NT2/D1 (cell line): Measurements from ENCODE around the gene TNFRSF13B.
"Not testable (repeated sequence)": the region's sequence is repeated elsewhere in the genome, so short reads cannot be mapped to it uniquely, and the experiment has no call there.

Experiments
- DNase-seq: peaks from one replicate; pipeline ENCODE4 v3.0.0-alpha.2; 2011; ENCODE audit warnings: low read depth, low spot score
- H3K27me3 ChIP-seq: 2 replicates; pipeline ENCODE4 v1.6.0; 2011; ENCODE audit warnings: mild to moderate bottlenecking; ENCODE audit not compliant: insufficient read length, insufficient read depth
- H3K36me3 ChIP-seq: 2 replicates; pipeline ENCODE4 v1.6.1; 2011; ENCODE audit warnings: mild to moderate bottlenecking, low read length, mixed read lengths; ENCODE audit not compliant: insufficient read depth, insufficient read length
- H3K4me1 ChIP-seq: 2 replicates; pipeline ENCODE4 v1.5.1; 2011; ENCODE audit not compliant: insufficient read depth, insufficient read length
- H3K4me3 ChIP-seq: 2 replicates; pipeline ENCODE4 v1.5.1; 2011; ENCODE audit warnings: low read depth; ENCODE audit not compliant: insufficient read length
- H3K9ac ChIP-seq: 2 replicates; pipeline ENCODE4 v1.6.0; 2011; ENCODE audit warnings: low read depth; ENCODE audit not compliant: insufficient read length
- H3K9me3 ChIP-seq: 2 replicates; pipeline ENCODE4 v1.5.1; 2011; ENCODE audit warnings: mild to moderate bottlenecking, low read length; ENCODE audit not compliant: insufficient read depth
- SUZ12 ChIP-seq: IDR thresholded peaks from 2 replicates; pipeline ENCODE4 v1.6.1; 2011; ENCODE audit not compliant: insufficient read length, insufficient read depth; ENCODE audit errors: extremely low read depth
- YY1 ChIP-seq: IDR thresholded peaks from 2 replicates; pipeline ENCODE4 v1.6.1; 2011; ENCODE audit not compliant: insufficient read length, insufficient read depth
- ZNF274 ChIP-seq: IDR thresholded peaks from 2 replicates; pipeline ENCODE4 v1.6.1; 2011; ENCODE audit warnings: mild to moderate bottlenecking, low read depth, low read length

TNFRSF13B gene

DNA sequence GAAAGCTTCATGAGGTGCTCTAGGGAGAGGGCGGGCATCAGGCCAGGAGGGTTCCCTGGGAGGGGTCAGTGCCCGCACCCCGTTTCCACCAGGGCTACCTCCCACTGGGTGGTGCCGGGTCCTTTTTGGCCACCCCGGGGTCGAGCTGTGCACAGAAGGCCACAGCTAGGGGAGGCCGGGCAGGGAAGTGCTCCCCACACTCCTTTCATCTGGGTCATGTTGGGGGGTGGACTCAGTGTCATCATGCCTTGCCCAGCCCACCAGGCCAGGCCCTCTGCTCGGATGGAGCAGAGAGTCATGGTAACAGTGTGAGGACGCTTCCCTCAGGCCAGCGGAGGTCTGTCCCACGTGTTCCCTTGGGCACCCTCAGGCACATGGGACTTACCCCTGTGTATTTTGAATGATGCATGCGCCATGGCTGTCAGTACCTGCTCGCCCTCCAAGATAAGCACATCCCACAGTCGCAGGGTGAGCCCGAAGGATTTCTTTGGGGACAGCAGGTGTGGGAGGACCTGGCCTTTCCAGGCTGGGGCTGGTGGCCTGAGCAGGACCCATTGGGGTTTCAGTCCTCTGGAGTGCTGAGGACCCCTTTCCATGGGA lies 46.4 kb downstream of the TNFRSF13B start:
- TF ChIP-seq SUZ12 (no peak), ZNF274 (no peak), YY1 (no peak)
- Histone ChIP-seq H3K9ac (no peak overlapping the region), H3K9me3 (no peaks in the 10 kb centered on the region), H3K36me3 (no peaks in the 10 kb centered on the region), H3K27me3 (no peaks in the 10 kb centered on the region), H3K4me3 (no peak overlapping the region), H3K4me1 (no peaks in the 10 kb centered on the region)
- no peak for DNase-seq

DNA sequence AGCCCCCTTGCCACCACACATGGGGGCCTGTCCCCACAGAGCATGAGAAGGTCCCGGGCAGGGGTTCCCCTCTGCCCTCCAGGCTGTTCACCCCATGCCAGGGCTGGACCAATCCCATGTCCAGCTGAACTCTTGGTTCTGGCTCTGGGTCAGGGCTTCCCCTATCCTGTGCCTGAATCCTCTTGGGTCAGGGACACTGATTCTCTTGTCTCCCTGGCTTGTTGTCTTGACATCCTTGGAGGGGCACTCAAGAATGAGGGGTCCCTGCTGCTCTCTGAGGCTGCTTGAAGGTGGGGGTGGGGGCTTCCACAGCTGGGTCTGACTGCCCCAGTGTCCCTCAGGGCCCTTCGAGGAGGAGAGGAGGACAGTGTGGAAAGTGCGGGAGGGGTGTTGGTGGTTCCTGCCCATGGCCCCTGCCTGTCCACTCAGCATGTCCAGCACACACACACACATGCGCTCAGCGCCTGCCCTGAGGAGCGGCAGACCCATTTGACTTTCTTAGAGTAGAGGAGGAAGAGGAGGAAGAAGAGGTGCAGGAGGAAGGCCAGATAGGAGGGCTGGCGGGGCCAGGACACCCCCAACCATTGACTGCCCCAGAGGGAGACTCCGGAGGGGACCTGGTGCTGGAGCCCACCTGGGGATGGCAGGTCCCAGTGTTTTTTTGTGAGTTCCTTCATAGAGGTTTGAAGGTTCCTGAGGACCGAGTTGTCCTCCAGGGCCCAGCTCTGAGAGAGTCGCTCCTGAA lies 47.0 kb downstream of the TNFRSF13B start:
- DNase-seq, result no peak

DNA sequence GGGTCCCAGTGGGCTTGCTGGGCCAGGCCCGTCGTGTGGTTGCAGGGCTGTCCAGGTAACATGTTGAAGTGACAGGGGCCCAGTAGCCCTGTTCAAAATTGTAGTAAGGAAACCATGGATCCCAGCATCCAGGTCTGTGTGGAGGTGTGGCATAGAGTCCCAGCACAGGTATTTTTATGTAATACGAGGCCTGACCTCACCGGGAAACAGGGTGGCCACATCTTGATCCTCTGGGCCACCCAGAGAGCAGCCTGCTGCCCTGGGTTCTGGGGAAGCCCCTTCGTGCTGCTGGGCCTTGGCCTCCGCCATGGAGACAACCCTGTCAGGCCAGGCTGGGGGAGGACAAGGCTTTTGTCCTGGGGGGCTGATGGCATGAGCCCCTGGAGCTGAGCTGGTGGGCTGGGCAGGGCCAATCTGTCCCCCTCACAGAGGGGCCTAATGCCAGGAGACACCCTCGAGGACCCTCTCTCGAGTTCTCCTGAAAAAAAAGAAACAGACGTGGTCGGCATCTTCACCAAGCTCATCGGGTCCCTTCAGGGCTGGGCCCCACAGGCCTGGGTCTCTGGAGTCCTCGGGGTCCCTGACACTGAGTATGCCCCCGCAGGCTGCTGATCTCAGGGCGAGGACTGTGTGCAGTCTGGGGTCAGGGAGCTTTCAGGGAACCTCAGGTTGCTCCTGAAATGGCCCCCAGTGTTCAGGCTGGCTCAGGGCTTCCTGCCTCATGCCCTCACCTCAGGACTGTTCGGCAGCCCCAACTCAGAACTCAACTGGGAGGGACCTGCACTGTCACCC lies 47.8 kb downstream of the TNFRSF13B start:
- no peak overlapping the region for H3K4me3 ChIP-seq
- DNase-seq, result no peak
- no peaks in the 10 kb centered on the region for H3K36me3 ChIP-seq
- H3K9me3 ChIP-seq, result no peaks in the 10 kb centered on the region
- peaks cover 5% of the 10 kb centered on the region for H3K4me1 ChIP-seq
- no peak overlapping the region for H3K9ac ChIP-seq
- TF ChIP-seq ZNF274 (no peak), YY1 (no peak), SUZ12 (no peak)
- no peaks in the 10 kb centered on the region for H3K27me3 ChIP-seq

More for the DNA sequence above, 47.0 kb downstream of the TNFRSF13B start:
- H3K36me3 ChIP-seq, result no peaks in the 10 kb centered on the region
- H3K4me1 ChIP-seq, result peaks cover 3% of the 10 kb centered on the region
- no peaks in the 10 kb centered on the region for H3K27me3 ChIP-seq
- no peak overlapping the region for H3K9ac ChIP-seq
- no peaks in the 10 kb centered on the region for H3K9me3 ChIP-seq
- no peak overlapping the region for H3K4me3 ChIP-seq
- no peak for TF ChIP-seq YY1
- TF ChIP-seq ZNF274, result no peak
- TF ChIP-seq SUZ12, result no peak

DNA sequence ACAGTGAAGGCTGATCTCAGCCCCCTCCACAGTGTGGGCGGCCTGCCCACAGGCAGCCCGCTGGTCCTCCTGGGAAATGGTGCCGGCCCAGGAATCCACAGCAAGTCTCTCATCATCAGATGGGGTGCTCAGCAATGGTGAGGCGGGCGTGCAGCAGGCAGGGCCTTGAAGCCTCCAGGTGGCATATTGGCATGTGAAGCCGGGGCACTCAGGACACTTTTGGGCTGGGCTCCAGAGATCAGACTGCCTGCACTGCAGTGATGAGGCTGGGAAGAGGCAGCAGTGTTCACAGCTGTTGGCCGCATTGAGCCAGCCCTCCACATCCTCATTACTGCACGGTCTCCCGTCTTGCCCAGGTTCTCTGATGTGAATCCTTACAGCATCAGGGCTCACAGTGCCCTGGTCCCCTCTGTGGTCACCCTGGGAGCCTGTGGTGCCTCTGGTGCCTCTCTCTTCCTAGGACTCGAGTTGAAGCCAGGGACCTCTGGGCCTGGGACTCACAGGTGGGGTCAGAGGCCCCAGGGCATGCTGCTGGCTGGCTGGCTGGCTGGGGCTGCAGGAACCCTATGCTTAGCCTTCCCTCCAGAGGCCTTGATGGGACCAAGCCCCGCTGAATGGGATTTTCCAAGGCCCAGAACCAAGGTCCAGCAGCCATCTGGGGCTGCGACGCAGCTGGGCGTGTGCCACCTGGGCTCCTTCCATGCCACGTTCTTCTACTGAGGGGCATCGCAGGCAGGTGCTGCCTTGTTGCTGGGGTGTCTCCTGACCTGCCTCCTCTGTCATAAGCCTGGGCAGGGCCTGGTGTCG lies 48.6 kb downstream of the TNFRSF13B start:
- Histone ChIP-seq H3K4me3 (no peak overlapping the region), H3K9me3 (no peaks in the 10 kb centered on the region), H3K27me3 (no peaks in the 10 kb centered on the region), H3K9ac (no peak overlapping the region), H3K4me1 (peaks cover 5% of the 10 kb centered on the region), H3K36me3 (no peaks in the 10 kb centered on the region)
- no peak for TF ChIP-seq SUZ12
- no peak for TF ChIP-seq YY1
- TF ChIP-seq ZNF274, result no peak
- DNase-seq, result no peak

DNA sequence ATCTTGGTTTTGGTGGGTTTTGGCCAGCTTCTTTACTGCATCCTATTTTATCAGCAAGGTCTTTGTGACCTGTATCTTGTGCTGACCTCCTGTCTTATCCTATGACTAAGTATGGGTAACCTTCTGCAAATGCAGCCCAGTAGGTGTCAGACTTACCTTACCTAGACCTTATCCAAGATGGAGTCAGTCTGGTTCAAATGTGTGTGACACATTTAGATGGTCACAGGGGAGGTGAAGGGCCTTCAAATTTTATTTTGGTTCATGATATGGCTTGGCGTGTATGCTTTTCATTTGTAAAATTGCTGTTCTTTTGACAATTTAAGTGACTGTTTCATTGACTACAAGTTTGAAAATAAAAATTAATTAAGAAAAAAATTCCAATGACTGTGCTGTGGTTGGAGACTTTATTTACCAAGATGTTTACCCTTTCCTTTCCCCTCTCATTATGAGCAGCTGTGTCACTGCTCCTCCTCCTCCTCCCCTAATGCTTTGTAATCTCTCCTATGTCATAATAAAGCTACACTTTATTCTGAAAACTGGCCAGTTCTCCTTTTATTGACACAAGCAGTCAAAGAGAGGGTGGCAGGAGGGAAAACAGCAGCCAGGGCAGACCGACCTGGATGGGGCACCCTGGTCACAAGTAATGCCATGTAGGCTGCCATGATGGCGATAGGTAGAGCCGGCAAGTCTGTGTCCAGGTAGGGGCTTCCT lies 49.4 kb downstream of the TNFRSF13B start:
- DNase-seq, result no peak
- Histone ChIP-seq H3K4me3 (no peak overlapping the region), H3K36me3 (no peaks in the 10 kb centered on the region), H3K9ac (no peak overlapping the region), H3K4me1 (peaks cover 5% of the 10 kb centered on the region), H3K9me3 (no peaks in the 10 kb centered on the region), H3K27me3 (no peaks in the 10 kb centered on the region)
- no peak for TF ChIP-seq YY1
- TF ChIP-seq SUZ12, result no peak
- TF ChIP-seq ZNF274, result no peak

DNA sequence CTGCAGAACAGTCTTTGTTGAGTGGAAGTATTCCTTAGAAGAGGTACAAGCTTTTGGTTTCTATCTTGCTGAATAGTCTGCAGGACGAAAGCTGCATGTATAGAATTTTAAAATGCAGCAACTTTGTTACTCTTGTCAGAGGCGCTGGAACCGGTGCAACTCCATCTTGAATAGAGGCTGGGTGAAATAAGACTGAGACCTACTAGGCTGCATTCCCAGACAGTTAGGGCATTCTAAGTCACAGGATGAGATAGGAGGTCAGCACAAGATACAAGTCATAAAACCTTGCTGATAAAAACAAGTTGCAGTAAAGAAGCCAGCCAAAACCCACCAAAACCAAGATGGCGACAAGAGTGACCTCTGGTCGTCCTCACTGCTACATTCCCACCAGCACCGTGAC lies 50.5 kb downstream of the TNFRSF13B start:
- not testable (repeated sequence) for DNase-seq, H3K36me3 ChIP-seq, H3K4me3 ChIP-seq, H3K9me3 ChIP-seq, H3K4me1 ChIP-seq, H3K9ac ChIP-seq, H3K27me3 ChIP-seq

DNA sequence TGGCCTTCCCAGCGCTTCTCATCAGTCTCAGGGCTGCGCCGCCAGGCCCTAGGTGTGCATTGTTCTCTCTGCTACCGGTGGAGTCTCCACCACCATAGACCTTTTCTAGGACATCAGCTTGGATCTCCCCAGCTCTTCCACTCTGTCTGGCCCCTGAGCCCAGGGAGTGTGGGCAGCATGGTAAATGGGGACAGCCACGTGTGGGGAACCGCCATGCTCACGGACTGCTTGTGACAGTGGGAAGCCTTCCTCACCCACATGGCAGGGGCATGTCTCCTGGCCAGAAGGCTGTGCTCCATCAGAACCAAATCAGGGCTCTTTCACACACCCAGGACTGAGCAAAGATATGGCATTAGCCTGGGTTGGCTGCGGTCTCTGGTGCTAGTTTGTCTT lies 51.3 kb downstream of the TNFRSF13B start:
- no peak overlapping the region for H3K9ac ChIP-seq
- no peaks in the 10 kb centered on the region for H3K36me3 ChIP-seq
- DNase-seq, result no peak
- H3K4me1 ChIP-seq, result peaks cover 5% of the 10 kb centered on the region
- no peak overlapping the region for H3K4me3 ChIP-seq
- no peaks in the 10 kb centered on the region for H3K27me3 ChIP-seq
- no peaks in the 10 kb centered on the region for H3K9me3 ChIP-seq
- TF ChIP-seq SUZ12 (no peak), ZNF274 (no peak), YY1 (no peak)
